ENCODE results near the gene RELCH.

Gene RELCH

DNA sequence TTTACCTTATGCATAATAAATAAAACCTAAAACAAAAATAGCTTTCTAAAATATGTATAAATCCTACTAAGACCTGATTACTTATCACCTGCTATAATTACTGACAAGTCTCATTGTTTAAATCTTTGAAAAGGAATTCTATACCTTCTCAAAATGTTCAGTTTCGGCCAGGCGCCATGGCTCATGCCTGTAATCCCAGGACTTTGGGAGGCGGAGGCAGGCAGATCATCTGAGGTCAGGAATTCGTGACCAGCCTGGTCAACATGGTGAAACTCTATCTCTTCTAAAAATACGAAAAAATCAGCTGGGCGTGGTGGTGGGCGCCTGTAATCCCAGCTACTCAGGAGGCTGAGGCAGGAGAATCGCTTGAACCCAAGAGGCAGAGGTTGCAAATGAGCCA is 58.1 kb downstream of the RELCH start:
- peak in 1 of 10 donors; percentile 53 for DNase-seq
- intact Hi-C loops (cut with DNase I), result no loop called here

DNA sequence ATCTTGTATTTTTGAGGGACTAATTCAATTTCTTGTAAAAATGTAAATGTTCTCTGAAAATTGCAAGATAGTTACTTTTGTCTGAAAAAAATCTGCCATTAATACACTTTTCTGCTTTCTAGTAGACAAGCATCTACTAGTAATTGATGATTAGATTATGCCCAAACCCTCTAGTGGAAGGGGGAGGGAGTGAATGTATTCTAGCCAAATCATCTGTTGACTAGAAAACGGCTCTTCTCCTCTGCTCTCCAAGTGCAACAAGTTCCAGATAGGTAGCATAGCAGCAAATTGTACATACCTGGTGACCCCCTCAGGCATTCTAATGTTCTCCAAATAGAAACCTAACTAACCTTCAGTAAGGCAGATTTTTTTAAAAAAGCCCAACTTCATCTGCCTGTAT is 58.6 kb downstream of the RELCH start:
- DNase-seq, result no peak
- intact Hi-C loops (cut with DNase I), result no loop called here

DNA sequence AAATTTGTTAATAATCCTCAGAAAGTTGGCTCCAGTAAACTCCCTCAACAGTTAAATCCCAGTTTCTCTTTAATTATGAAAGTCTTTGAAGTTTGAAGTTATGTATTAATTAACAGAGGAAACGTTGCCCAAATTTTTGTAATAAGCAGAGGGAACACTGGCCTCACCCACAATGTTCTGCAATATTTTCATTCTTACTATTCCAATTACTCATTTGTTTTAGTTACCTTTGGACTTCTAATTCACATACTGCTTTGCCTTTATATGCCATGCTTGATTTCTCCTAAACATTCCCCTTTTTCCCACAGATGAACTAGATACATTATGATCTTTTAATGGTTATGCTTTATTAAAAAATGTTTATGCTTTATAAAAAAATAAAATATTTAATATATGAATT is 61.3 kb downstream of the RELCH start:
- intact Hi-C loops (cut with DNase I), result no loop called here
- no peak for DNase-seq

DNA sequence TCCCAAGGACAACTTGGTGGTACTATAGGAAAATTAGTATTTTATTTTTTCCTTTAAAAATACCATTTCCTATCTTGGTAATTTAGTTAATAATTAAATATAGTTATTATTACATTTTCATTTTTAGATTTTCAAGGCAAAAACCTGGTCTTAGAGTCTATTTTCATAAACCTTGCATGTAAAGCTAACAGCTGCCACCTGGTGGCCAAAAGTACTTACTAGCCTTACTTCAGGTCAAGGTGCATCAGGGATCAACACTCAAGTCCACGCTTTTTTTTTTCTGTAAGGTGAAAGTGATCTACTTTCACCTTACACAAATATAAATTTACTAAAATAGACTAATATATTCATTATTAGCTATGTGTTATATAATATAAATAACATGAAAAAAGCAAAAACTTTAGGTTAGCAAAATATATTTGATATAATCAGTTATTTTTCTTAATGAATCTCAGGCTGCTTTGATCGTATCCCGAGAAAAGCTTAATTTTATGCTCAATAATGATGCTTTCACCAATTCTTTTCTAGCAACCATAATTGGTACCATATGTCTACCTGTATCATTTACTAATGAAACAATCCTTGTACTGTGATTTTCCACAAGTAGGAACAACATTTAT is 62.5 kb downstream of the RELCH start:
- DNase-seq, result peak in 7 of 10 donors; percentile 34 to 84 (median 53)
- intact Hi-C loops (cut with DNase I), result loop anchor here (1.0 kb wide), 1 partner anchor 65 kb away; no protein-coding TSS in a partner anchor

DNA sequence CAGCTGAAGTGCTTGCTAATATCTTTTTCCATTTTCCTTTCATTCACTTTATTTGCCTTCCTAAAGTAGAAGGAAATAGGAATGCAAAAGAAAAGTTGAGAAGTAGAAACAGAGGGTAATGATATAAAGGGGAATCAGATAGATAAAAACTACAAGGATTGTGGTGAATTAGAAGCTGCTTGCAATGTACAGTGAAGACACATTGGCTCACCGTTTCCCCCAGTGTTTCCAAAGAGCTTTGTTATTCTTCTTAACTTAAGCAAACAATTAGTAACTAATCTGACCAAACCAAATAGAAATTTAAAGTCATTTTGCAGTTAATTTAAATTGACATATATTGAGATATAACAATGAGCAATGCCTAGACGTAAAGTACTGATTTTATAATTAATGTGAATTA is 63.4 kb downstream of the RELCH start:
- intact Hi-C loops (cut with DNase I), result no loop called here
- no peak for DNase-seq

DNA sequence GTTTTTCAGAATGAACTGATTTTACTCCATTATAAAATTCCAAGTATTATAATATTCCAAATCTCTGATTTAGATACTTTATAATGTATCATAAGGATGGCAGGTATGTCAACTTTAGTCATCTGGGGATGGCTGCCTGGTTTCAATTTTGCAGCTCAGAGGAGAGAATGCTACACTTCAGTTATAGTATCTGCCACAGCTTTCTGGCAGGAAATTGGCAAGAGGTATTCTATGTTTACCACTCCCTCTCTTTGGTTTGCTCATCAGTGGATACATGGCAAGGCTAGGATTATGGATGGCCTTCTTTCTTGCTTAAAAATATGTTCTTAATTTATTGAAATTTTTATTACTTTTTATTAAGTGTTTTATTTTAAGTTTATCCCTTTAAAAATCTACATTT is 71.0 kb downstream of the RELCH start:
- intact Hi-C loops (cut with DNase I), result no loop called here
- no peak for DNase-seq

DNA sequence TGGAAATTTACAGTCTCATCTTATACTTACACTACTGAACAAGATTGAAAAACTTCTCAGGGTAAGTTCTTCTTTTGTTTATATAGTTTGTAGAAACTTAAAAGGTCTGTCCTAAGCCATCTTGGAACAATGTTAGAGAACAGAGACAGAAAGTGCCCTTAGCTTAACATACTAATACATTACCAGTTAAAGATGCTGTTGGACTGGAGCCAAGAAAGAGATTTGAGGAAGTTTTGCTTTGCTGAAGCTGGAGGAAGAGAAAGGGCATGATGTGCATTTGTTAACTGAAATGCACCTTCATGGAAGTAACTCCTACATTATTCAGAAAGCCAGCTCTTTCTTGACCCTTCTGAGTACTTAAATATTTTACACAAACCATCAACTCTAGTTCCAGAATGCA is 71.6 kb downstream of the RELCH start:
- intact Hi-C loops (cut with DNase I), result no loop called here
- no peak for DNase-seq

DNA sequence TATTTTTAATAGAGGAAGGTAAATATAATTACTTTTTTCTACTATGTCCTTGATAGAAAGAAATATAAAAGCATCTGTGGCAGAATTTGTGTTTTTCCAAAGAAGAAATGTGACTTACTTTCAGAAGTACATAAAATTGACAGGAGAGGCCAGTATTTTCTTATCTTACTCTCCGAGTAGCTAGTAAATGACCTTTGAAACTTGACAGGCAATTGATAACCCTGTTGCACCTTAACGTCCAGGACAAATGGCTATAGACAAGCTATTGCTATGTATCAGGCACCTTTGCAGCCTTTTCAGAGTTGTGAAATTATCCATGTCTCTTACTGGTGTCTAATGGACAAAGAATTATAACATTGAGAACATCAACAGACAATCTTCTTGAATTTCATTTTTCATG is 75.0 kb downstream of the RELCH start:
- DNase-seq, result no peak
- intact Hi-C loops (cut with DNase I), result no loop called here

DNA sequence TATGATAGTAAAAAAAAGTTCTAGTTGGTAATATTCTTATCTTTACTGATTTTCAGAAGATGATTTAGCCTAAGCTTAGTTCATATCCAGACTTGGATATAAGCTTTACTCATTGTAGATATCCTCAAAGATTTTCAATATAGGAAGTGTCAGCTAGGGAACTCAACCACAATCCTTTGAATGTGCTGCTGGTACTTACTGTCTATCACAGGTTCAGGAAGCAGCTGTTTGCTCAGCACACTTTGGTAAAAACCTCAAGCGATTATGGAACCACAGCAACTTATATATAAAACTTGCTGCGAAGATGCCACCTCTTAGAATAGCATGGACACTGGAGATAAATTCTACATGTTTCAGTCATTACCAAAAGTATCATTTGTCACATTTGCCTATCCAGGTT is 77.9 kb downstream of the RELCH start:
- intact Hi-C loops (cut with DNase I), result no loop called here
- no peak for DNase-seq

DNA sequence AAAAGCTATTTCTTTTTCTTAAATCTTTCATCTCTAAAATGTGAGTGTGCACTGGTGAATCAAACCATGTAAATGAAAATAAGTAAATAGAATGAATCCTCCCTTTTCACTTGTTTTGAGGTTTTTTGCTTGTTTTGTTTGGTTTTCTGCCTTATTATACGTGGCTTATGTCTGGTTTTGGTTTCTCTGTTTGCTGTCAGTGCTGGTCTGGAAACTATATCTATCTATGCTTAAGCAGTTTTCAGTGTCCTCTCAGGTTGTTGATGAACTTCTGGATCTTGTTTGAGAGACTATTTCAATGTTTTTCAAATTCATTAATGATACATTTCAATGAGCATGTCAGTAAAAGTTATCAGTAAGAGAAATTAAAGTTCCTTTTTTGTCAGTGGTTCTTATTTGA is 90.0 kb downstream of the RELCH start:
- no peak for DNase-seq

DNA sequence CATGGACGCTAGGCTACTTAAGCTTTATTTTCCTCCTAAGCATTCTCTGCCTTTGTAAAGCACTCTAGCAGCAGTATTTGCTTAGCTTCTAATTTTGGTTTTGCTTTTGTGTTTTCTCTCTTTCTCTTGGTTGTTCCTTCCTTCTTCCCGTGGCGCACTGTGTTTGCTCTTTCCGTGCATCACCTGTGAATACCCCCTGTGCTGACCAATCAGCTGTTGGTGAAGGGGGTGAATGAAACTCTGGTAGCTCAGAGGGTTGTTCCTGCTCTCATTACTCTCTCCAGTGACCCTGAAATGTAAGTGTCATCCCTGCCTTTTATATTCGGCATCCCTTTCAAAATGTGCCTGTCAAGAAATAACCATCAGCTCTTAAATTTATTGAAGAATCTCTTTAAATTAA is 92.5 kb downstream of the RELCH start:
- intact Hi-C loops (cut with DNase I), result no loop called here

More for the DNA sequence above, 90.0 kb downstream of the RELCH start:
- intact Hi-C loops (cut with DNase I), result no loop called here

DNA sequence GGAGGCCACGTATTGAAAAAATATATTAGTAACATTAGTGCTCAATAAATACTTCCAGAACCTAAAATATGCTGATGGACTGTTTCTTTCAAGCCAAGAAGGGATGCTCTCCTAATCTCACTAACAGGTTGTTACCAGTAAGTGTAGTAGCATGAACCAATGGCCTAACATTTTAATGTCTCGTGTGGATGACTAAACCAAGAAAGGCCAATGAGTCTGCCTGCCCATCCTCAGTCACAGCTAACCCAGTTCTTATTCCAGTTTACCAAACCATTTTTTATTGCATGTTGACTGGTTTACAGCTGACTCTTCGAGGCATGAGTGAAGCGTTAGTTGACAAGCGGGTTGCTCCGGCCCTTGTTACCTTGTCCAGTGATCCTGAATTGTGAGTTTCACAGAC is 93.0 kb downstream of the RELCH start:
- no peak for DNase-seq
- intact Hi-C loops (cut with DNase I), result no loop called here

More for the DNA sequence above, 92.5 kb downstream of the RELCH start:
- no peak for DNase-seq

DNA sequence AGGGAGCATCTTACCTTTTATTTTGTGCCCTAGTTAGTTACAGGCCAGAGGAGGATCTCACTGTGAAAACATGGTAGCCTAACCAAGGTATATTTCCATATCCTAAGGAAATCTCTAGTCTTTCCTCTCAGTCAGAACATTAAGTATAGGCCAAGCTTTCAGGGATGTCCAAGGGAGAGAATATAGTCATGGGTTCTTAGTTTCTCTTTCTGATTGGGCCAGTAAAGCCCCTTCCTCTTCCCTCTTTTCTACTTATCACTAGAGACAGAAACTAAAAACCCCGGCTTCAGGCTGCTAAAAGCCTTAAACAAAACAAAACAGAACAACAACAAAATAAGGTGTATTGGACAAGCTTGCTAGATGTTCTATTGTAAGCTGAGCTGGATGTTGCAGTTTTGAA is 93.7 kb downstream of the RELCH start:
- intact Hi-C loops (cut with DNase I), result no loop called here
- DNase-seq, result no peak

DNA sequence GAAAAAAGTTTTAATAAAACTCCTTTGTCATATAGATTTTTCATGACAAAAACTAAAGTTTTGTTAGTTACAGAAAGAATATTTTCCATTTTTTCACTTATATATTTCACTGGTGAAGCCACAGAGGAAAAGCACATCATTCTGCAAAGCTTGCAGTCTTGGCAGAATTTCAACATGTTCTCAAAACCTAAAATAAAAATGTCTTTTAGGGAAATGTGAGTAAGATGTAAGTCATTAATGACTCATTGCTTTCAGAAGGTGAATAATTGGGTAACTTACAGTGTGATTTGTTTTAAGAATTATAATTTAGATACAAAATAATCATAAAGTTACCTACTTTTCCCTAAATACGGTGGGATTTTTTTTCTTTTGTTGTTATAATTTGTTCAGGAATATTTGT is 94.6 kb downstream of the RELCH start:
- DNase-seq, result no peak
- intact Hi-C loops (cut with DNase I), result no loop called here

DNA sequence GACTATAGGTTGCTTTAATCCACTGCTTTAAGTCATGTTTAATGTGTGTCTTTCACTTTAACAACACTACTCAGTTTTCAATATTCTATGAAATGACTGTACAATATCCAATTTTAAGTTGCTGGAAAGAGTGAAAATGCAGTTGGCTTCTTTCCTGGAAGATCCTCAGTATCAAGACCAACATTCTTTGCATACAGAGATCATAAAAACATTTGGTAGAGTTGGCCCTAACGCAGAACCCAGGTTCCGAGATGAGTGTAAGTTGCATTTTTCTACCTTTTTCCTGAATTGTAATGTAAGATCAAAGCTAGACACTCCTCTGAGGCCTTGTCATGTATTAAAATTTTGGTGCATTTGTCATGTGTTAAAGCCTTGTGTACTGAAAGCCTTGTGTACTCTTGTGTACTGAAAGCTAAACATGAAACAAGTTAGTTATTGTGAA is 95.2 kb downstream of the RELCH start:
- DNase-seq, result no peak
- intact Hi-C loops (cut with DNase I), result no loop called here

DNA sequence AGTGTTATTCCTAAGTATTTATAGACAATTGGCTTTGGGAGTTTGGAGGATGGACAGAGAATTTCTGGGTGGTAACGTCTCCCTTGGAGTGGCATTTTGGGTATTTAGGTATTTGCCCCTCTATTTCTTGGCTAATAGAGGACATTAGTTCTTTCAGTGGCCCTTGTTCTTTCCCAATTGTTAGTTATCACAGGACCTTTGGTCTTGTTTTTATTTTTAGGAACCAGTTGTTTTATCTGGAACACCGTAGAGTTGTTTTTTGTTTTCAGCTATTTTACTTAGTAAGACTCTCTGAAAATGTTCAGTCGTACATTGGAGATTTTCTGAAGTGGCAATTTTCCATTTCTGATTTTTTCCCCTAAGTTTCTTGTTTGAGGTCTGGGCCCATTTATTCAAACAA is 97.6 kb downstream of the RELCH start:
- no peak for DNase-seq
- intact Hi-C loops (cut with DNase I), result no loop called here

DNA sequence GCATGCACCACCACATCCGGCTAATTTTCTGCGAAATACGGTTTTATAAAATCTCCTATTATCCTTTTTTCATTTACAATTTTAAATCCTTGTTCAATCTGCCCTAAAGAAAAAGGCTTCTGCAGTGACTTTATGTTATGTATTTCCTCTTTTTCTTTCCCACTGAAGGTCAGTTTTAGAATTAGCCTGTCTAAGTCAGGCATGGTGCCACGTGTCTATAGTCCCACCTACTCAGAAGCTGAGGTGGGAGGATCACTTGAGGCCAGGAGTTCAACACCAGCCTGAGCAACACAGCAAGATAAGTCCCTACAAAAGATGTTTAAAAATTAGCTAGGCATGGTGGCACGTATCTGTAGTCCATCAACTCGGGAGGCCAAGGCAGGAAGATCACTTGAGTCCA is 98.2 kb downstream of the RELCH start:
- intact Hi-C loops (cut with DNase I), result no loop called here
- DNase-seq, result no peak

DNA sequence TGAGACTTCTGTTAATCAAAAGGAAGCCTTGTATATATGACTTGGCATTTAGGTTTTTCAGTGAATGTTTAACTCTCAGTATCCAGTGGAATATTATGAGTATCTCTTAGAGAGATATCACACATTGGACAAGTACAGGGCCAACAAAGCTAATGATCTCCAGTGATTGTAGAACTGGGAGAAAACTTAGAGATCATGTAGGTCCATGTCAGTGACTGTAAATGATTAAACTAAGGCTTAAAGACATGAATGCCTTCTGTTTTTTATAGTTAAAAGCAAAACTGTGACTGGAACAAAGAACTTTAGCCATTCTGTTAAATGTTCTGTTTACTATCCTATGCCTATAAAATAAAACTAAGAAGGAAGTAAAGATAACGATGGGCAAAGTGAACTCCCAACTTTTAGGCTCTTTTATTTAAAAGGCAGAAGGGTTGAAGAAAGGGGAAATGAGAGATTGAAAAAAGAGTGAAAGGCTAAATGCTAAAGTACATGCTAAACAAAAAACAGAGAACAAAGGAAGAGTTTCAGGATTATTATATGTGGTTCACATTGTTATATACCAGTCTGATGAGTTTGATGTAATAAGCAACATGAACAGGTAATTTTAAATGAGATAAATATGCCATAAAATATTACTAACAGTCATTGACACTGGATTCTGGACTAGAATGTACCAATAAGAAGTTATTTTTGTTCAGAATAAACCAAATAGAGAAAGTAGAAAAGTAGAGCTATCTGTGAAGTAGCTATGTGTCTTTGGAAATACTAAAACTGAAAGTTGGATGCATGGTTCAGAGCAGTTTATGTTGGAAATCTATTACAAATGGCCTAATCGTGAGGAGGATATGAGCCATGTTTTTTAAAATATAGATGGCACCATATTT is 101.0 kb downstream of the RELCH start:
- intact Hi-C loops (cut with DNase I), result no loop called here
- no peak for DNase-seq

DNA sequence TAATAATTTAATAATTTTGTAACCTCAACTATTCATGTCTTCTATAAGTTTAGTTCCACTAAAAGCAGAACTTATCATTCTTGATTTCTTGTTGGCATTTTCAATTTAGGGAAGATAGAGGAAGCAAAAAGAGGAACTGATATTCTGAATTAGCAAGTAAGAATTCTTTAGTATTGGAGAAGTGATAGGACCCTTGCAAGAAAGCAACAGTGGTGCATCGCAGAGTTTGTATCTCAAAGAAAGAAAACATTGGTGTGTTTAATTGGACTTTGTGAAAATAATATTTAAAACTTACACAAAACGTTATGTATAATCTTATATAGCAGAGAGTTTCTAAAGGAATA is 101.6 kb downstream of the RELCH start:
- DNase-seq, result no peak
- intact Hi-C loops (cut with DNase I), result no loop called here

DNA sequence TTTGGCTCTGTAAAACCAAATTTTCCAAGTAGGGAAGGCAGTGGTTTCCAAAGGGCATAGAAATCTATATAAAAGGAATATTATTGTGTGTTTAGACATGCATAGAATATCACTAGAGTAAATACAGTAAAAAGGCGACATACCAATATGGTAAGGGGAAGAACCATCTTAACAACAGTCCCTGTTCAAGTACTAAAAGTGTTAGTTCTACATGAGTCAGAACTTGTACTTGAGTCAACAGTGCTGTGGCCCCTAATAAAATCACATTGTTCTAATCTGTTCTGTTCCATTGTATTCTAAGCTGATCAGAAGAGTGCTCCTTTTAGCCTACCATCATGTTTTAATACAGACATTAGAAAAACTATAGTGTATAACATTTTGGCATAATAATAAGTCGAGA is 102.0 kb downstream of the RELCH start:
- DNase-seq, result no peak
- intact Hi-C loops (cut with DNase I), result no loop called here

DNA sequence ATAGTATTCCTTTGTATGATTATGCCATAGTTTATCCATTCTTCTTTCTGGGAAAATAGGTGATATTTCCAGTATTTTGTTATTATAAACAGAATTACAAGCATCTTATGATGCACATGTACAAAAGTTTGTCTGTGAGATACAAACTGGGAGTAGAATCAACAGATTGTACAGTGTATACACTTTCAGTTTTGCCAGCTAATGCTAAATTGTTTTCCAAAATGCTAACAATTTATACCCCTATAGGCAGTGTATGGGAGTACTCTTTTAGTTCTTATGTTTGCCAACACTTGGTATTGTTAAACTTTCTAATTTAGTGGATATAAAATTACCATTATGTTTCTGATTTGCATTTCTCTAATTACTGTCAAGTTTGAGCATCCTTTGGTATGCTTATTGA is 107.0 kb downstream of the RELCH start:
- DNase-seq, result no peak
- intact Hi-C loops (cut with DNase I), result no loop called here

DNA sequence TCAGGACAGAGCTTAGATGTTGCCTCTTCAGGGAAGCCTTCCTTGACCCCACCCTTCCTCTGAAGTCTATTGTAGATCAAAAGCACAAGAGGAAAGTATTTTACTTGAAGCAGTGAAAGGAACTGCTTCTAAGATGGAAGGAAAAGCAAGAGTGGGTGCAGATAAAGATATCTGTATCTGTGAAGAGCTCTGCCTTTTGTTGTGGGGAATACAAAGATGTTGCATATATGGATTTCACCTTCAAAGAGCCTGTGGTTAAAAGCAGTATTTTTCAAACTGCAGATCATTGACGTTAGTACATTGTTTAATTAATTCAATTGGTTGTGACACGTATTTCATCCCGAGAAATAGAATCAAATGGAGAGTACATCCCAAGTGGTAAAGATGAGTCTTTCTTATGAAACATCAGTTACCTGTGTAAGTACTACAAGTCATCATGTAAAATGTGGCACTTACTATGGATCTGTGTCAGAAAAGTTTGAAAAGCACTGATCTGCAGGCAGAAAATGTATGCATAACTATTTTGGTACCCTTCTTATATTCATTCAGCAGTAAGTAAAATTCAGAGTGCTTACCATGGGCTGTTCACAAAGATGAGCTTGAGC is 113.4 kb downstream of the RELCH start:
- intact Hi-C loops (cut with DNase I), result no loop called here
- DNase-seq, result no peak
